ENCODE data around the gene TSPAN9. TPM values are rescaled to one million over a fixed set of nuclear protein-coding genes. Genes with fewer than 3 reads are reported as not detected.

The TSPAN9 gene
- total RNA-seq, 2 donors from 2014 or later: 14.0 to 18.5 TPM

GRCh38 chr12:3152892-3153291 lies 75.7 kb downstream of the TSPAN9 start:
- Histone ChIP-seq H3K9me3 (no peaks in the 10 kb centered on the region), H3K27ac (peak overlapping the region in 3 of 4 donors; percentile 33 to 67 (median 48)), H3K4me1 (peaks cover 27% of the 10 kb centered on the region), H3K36me3 (replicated peaks in 1 of 2; ENCODE audit: insufficient read depth in 1 of 2, low read depth in 2 of 2) (no peaks in the 10 kb centered on the region), H3K4me3 (no peak overlapping the region), H3K27me3 (no peaks in the 10 kb centered on the region)
- DNase-seq: no peak
- ATAC-seq: peak; percentile 13
- WGBS, 2 donors: 74% methylated on average over 11 of the region's 11 CpGs
- no peak for TF ChIP-seq POLR2A (IDR thresholded peaks at IDR 0.05)
- no peak for TF ChIP-seq CTCF (IDR thresholded peaks at IDR 0.05)
- intact Hi-C loops (cut with DNase I): no loop called here

- H3K27ac ChIP-seq: no peak overlapping the region
- peaks cover 31% of the 10 kb centered on the region for H3K4me1 ChIP-seq
- 59 to 83% methylated on average over 4 to 5 of the region's 5 CpGs for WGBS, 2 donors
- intact Hi-C loops (cut with DNase I): no loop called here
- DNase-seq (no peak), ATAC-seq (no peak)
- no peaks in the 10 kb centered on the region for H3K36me3 ChIP-seq (replicated peaks in 1 of 2; ENCODE audit: insufficient read depth in 1 of 2, low read depth in 2 of 2)
- TF ChIP-seq POLR2A (IDR thresholded peaks at IDR 0.05) (no peak), CTCF (IDR thresholded peaks at IDR 0.05) (no peak)
- H3K9me3 ChIP-seq: no peaks in the 10 kb centered on the region
- no peaks in the 10 kb centered on the region for H3K27me3 ChIP-seq
- H3K4me3 ChIP-seq: no peak overlapping the region
These were observed 76.8 kb downstream of the TSPAN9 start for GRCh38 chr12:3154006-3154405.

- Histone ChIP-seq H3K27ac (no peak overlapping the region), H3K9me3 (no peaks in the 10 kb centered on the region), H3K36me3 (replicated peaks in 1 of 2; ENCODE audit: insufficient read depth in 1 of 2, low read depth in 2 of 2) (no peaks in the 10 kb centered on the region), H3K4me1 (peaks cover 30% of the 10 kb centered on the region), H3K27me3 (no peaks in the 10 kb centered on the region), H3K4me3 (no peak overlapping the region)
- DNase-seq: no peak
- ATAC-seq: no peak
- intact Hi-C loops (cut with DNase I): no loop called here
- no peak for TF ChIP-seq POLR2A (IDR thresholded peaks at IDR 0.05)
- no peak for TF ChIP-seq CTCF (IDR thresholded peaks at IDR 0.05)
- 79 to 81% methylated on average over 15 of the region's 15 CpGs for WGBS, 2 donors
These were observed 78.7 kb downstream of the TSPAN9 start for GRCh38 chr12:3155702-3156370.

- WGBS, 2 donors: 90 to 92% methylated on average over 17 of the region's 17 CpGs
- intact Hi-C loops (cut with DNase I): no loop called here
- Histone ChIP-seq H3K4me1 (peaks cover 15% of the 10 kb centered on the region), H3K27me3 (no peaks in the 10 kb centered on the region), H3K27ac (no peak overlapping the region), H3K36me3 (replicated peaks in 1 of 2; ENCODE audit: insufficient read depth in 1 of 2, low read depth in 2 of 2) (no peaks in the 10 kb centered on the region), H3K9me3 (no peaks in the 10 kb centered on the region), H3K4me3 (no peak overlapping the region)
- ATAC-seq (no peak), DNase-seq (no peak)
- no peak for TF ChIP-seq POLR2A (IDR thresholded peaks at IDR 0.05)
- no peak for TF ChIP-seq CTCF (IDR thresholded peaks at IDR 0.05)
These were observed 80.6 kb downstream of the TSPAN9 start for GRCh38 chr12:3157581-3158323.

All from body of pancreas (tissue), 4 donors.